GM18858 (cell line): ENCODE results near the gene ZNF691.

ENCODE experiments used
- ATAC-seq: cut with Tn5 transposase; IDR thresholded peaks from one replicate; pipeline ENCODE4 v1.9.1; 2021; ENCODE audit not compliant: unreplicated experiment

The ZNF691 gene

GRCh38 chr1:42831273-42831672 lies 15.1 kb upstream of the ZNF691 start:
- no peak for ATAC-seq

- ATAC-seq, result no peak
Observed at GRCh38 chr1:42832641-42833240, 13.7 kb upstream of the ZNF691 start.

- no peak for ATAC-seq
Observed at GRCh38 chr1:42833981-42834380, 12.4 kb upstream of the ZNF691 start.

- no peak for ATAC-seq
Observed at GRCh38 chr1:42834803-42835202, 11.6 kb upstream of the ZNF691 start.

- no peak for ATAC-seq
Observed at GRCh38 chr1:42835422-42835821, 11.0 kb upstream of the ZNF691 start.

GRCh38 chr1:42837709-42838108 lies 8.7 kb upstream of the ZNF691 start:
- no peak for ATAC-seq

GRCh38 chr1:42838482-42839190 lies 7.8 kb upstream of the ZNF691 start:
- ATAC-seq, result no peak

GRCh38 chr1:42841010-42841409 lies 5.4 kb upstream of the ZNF691 start:
- no peak for ATAC-seq

GRCh38 chr1:42841440-42842147 lies 4.8 kb upstream of the ZNF691 start:
- ATAC-seq, result no peak

- no peak for ATAC-seq
Observed at GRCh38 chr1:42844592-42845140, 1.7 kb upstream of the ZNF691 start.

GRCh38 chr1:42845193-42845592 lies 1.2 kb upstream of the ZNF691 start:
- ATAC-seq, result no peak

GRCh38 chr1:42845866-42846256 lies 552 bp upstream of the ZNF691 start:
- ATAC-seq, result no peak

GRCh38 chr1:42847111-42847595 lies 740 bp downstream of the ZNF691 start:
- ATAC-seq, result no peak

GRCh38 chr1:42847721-42848460 lies 1.5 kb downstream of the ZNF691 start:
- no peak for ATAC-seq

- ATAC-seq, result no peak
Observed at GRCh38 chr1:42848823-42849537, 2.6 kb downstream of the ZNF691 start.

GRCh38 chr1:42849944-42850343 lies 3.5 kb downstream of the ZNF691 start:
- ATAC-seq, result no peak

GRCh38 chr1:42851420-42851819 lies 5.0 kb downstream of the ZNF691 start:
- no peak for ATAC-seq

GRCh38 chr1:42851960-42852607 lies 5.7 kb downstream of the ZNF691 start:
- no peak for ATAC-seq

- ATAC-seq, result no peak
Observed at GRCh38 chr1:42852608-42852980, 6.2 kb downstream of the ZNF691 start.
